Measurements from ENCODE around the gene QPCT.

The QPCT gene

GRCh38 chr2:37324786-37325624 lies 19.4 kb upstream of the QPCT start, which contains the start of gene PRKD3:
Gene PRKD3, minus strand, starts transcription at chr2:37324833. Its CDS starts 8,309 bp downstream, at chr2:37316524.
- peak within 1 kb of the TSS; percentile 84 for H3K4me3 ChIP-seq (ENCODE audit: low read depth, low read length)
- TF ChIP-seq, protein P1, sequence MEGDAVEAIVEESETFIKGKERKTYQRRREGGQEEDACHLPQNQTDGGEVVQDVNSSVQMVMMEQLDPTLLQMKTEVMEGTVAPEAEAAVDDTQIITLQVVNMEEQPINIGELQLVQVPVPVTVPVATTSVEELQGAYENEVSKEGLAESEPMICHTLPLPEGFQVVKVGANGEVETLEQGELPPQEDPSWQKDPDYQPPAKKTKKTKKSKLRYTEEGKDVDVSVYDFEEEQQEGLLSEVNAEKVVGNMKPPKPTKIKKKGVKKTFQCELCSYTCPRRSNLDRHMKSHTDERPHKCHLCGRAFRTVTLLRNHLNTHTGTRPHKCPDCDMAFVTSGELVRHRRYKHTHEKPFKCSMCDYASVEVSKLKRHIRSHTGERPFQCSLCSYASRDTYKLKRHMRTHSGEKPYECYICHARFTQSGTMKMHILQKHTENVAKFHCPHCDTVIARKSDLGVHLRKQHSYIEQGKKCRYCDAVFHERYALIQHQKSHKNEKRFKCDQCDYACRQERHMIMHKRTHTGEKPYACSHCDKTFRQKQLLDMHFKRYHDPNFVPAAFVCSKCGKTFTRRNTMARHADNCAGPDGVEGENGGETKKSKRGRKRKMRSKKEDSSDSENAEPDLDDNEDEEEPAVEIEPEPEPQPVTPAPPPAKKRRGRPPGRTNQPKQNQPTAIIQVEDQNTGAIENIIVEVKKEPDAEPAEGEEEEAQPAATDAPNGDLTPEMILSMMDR (IDR thresholded peaks at IDR 0.05; ENCODE audit: borderline replicate concordance, insufficient read depth, low read depth, low read length), result no peak

DNA sequence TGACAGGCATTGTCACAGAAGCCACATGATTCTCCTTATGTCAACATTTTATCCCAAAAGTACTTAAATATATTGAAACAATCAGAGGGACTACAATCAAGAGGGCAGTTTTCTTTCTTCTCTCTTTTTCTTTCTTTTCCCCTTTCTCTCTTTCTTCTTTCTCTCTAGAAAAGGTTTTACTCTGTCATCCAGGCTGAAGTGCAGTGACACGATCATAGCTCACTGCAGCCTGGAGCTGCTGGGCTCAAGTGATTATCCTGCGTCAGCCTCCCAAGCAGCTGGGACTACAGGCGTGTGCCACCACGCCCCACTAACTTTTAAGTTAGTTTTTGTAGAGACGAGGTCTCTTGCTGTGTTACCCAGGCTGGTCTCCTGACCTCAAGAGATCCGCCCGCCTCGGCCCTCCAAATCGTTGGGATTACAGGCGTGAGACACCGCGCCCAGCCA lies 18.8 kb upstream of the QPCT start:
- TF ChIP-seq, protein P1 (IDR thresholded peaks at IDR 0.05; ENCODE audit: borderline replicate concordance, insufficient read depth, low read depth, low read length), result no peak
- no peak overlapping the region for H3K4me3 ChIP-seq (ENCODE audit: low read depth, low read length)

DNA sequence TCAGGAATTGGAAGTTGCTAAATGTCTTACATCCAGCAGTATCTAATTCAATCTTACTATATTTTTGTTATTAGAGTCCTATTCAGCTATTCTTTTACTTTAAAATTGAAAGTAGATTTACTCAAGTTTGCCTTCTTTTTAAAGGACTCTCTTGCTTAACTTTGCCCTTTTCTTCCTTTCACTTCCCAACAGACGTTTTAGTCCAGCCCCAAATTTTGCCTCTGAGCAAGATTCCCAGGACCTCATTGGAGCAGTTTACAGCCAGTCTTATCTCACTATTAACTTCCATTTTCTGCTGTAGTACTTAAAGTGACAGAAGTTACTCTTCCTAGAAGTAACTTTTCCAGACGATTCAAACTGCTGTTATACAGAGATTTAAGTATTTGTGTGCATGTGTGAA lies 18.1 kb upstream of the QPCT start:
- TF ChIP-seq, protein P1 (IDR thresholded peaks at IDR 0.05; ENCODE audit: borderline replicate concordance, insufficient read depth, low read depth, low read length), result no peak
- H3K4me3 ChIP-seq (ENCODE audit: low read depth, low read length), result no peak overlapping the region

DNA sequence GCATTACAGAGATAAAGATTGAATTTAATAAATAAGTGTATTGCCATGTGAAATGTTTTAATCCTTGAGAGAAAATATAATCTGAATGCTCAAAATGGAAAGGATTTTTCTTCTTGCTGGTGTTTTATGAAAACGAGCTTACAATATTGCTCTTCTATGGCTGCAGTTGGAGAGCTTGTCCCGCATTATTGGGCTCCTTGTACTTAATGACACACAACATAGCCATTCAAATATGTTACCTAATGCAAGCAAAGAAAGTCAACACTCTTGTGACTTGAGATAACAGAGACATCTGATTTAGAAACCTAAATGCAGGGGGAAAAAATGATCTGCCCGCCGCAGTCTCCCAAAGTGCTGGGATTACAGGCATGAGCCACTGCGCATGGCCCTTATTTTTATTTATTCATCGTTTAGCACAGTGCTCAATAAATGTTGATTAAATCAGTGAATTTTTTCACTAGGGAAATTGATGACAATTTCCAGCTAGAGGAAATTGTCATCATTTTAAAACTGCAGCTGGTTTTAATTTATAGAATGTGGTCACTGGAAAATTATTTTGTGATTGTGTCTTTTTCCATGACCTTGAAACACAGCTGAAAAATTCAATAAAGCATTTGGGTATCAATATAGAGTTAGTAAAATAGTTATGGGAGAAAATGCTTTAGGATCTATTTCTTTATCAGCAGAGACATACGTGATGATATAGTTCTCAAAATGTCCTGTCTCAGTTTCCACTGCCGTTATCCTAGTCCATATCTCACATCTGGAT lies 17.4 kb upstream of the QPCT start:
- TF ChIP-seq, protein P1 (IDR thresholded peaks at IDR 0.05; ENCODE audit: borderline replicate concordance, insufficient read depth, low read depth, low read length), result no peak
- no peak overlapping the region for H3K4me3 ChIP-seq (ENCODE audit: low read depth, low read length)

DNA sequence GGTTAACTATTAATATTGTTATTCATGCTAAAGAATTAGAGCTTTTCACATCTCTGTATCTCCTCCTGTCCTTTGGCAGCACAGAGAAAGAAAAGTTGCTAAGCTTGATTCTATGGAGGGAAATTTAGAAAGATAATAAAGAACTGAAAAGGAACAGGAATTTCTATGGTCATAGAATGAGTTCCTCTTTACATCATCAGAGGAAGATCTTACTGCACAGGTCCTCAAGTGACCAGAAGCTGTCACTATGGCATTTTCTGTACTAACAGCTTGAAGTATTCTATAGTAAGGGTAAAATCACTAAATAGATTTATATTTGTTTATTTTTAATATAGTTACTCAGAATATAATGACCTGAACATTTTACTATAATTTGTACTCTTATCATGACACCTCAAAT lies 13.7 kb upstream of the QPCT start:
- TF ChIP-seq, protein P1 (IDR thresholded peaks at IDR 0.05; ENCODE audit: borderline replicate concordance, insufficient read depth, low read depth, low read length), result no peak
- no peak overlapping the region for H3K4me3 ChIP-seq (ENCODE audit: low read depth, low read length)

DNA sequence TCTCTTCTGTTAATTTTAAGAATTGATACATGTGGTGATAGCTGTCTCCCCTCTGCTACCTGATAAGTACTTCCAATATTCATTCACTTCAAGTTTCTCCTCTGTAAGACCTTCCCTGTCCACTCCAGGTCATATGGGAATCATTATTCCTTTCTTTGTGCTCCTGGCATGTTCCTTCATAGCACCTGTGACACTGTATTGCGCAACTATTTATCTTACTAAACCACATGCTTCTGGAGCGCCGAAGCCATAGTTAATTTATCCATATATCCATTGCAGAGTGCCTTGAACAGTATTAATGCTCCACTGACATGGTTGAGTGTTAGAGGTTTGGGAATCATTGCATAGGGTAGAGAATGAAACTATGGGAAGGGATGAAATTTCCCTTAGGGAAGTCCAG lies 11.9 kb upstream of the QPCT start:
- H3K4me3 ChIP-seq (ENCODE audit: low read depth, low read length), result no peak overlapping the region
- TF ChIP-seq, protein P1 (IDR thresholded peaks at IDR 0.05; ENCODE audit: borderline replicate concordance, insufficient read depth, low read depth, low read length), result no peak

Measured in GM12875 (cell line).